Gastroesophageal sphincter (tissue), 4 donors: ENCODE results near the gene PIK3R5. TPM values are rescaled to one million over a fixed set of nuclear protein-coding genes. Genes with fewer than 3 reads are reported as not detected.

Source experiments
- ATAC-seq: fragments of 150-250 bp; one replicate; pipeline ENCODE4 v1.9.1; 2016; ENCODE audit warnings: mild to moderate bottlenecking, moderate library complexity
- H3K27ac ChIP-seq, 4 donors: fragments of 200-600 bp; sonication (generic) in 3 of 4; 1 replicate in 3 of 4; 2 replicates in 1 of 4; pipeline ENCODE4 v1.5.1; 2016 to 2019
- H3K27me3 ChIP-seq: fragments of 200-600 bp; sonication (generic); one replicate; pipeline ENCODE4 v1.5.1; 2019
- H3K36me3 ChIP-seq, 2 donors: fragments of 200-600 bp; sonication (generic); one replicate each; pipeline ENCODE4 v1.5.1; 2019; ENCODE audit warnings: control low read depth in 1 of 2
- H3K4me1 ChIP-seq, 3 donors: fragments of 200-600 bp; sonication (generic); 1 replicate in 2 of 3; 2 replicates in 1 of 3; pipeline ENCODE4 v1.5.1; 2016 to 2019; ENCODE audit warnings: control low read depth in 2 of 3
- H3K4me3 ChIP-seq, 2 donors: fragments of 200-600 bp; sonication (generic); one replicate each; pipeline ENCODE4 v1.5.1; 2019; ENCODE audit warnings: mild to moderate bottlenecking in 1 of 2, moderate library complexity in 1 of 2
- H3K9me3 ChIP-seq, 3 donors: fragments of 200-600 bp; sonication (generic); one replicate each; pipeline ENCODE4 v1.5.1; 2017 to 2019; ENCODE audit warnings: control low read depth in 2 of 3
- CTCF ChIP-seq, 4 experiments: fragments of 200-600 bp in 2 of 4; fragments of 450-650 bp in 2 of 4; sonication (generic) in 1 of 4; IDR thresholded peaks; one replicate each; pipeline ENCODE4 v1.5.1; 2017 to 2019; ENCODE audit warnings: antibody characterized with exemption in 4 of 4, mild to moderate bottlenecking in 2 of 4, moderate library complexity in 2 of 4
- EP300 ChIP-seq: sonication (generic); formaldehyde crosslinking; IDR thresholded peaks from one replicate; pipeline ENCODE4 v1.6.1; 2017; ENCODE audit warnings: antibody characterized with exemption, mild to moderate bottlenecking
- POLR2A ChIP-seq, 2 donors: fragments of 450-650 bp; IDR thresholded peaks; one replicate each; pipeline ENCODE4 v1.6.1; 2017; ENCODE audit warnings: antibody characterized with exemption in 2 of 2, mild to moderate bottlenecking in 2 of 2, moderate library complexity in 1 of 2
- POLR2AphosphoS5 ChIP-seq: sonication (generic); formaldehyde crosslinking; IDR thresholded peaks from one replicate; pipeline ENCODE4 v1.6.1; 2017; ENCODE audit warnings: antibody characterized with exemption
- WGBS, 2 donors: methylation state at CpG; one replicate each; pipeline ENCODE4 v1.1.5; 2018; ENCODE audit warnings: low coverage in 1 of 2; 5-methylcytosine and 5-hydroxymethylcytosine counted together
- total RNA-seq, 4 donors: library from RNA; depleted of rRNA; stranded (reverse); fragments of >200 nt; gene quantifications; one replicate each; pipeline ENCODE4 v1.1.0, GENCODE V29; 2016

PIK3R5 gene
- total RNA-seq, 4 donors from 2014 or later: 8.9 to 13.1 (median 11.9) TPM

- Histone ChIP-seq H3K9me3 (no peaks in the 10 kb centered on the region), H3K4me3 (peak overlapping the region; percentile 64 to 72), H3K36me3 (no peaks in the 10 kb centered on the region), H3K27ac (peak overlapping the region in 3 of 4 donors; percentile 74 to 86 (median 76)), H3K27me3 (peaks cover 31% of the 10 kb centered on the region), H3K4me1 (peaks cover 0 to 44% (median 9%) of the 10 kb centered on the region in 3 donors)
- peak; percentile 79 for ATAC-seq
- 17 to 53% methylated on average over 1 to 4 of the region's 69 CpGs for WGBS, 2 donors
- peak in 3 of 4 experiments; percentile 49 to 70 (median 63) for TF ChIP-seq CTCF (IDR thresholded peaks at IDR 0.05)
- TF ChIP-seq POLR2A (IDR thresholded peaks at IDR 0.05): peak in 1 of 2 donors; percentile 27
- TF ChIP-seq POLR2AphosphoS5: peak; percentile 25
- TF ChIP-seq EP300: no peak
Observed at GRCh38 chr17:9002606-9003354, 37.3 kb upstream of the PIK3R5 start.

- Histone ChIP-seq H3K27me3 (peaks cover 31% of the 10 kb centered on the region), H3K4me1 (peaks cover 0 to 44% (median 9%) of the 10 kb centered on the region in 3 donors), H3K27ac (peak overlapping the region in 2 of 4 donors; percentile 74 to 86), H3K4me3 (no peak overlapping the region), H3K36me3 (no peaks in the 10 kb centered on the region), H3K9me3 (no peaks in the 10 kb centered on the region)
- 59 to 77% methylated on average over 8 of the region's 15 CpGs for WGBS, 2 donors
- no peak for TF ChIP-seq CTCF (IDR thresholded peaks at IDR 0.05)
- TF ChIP-seq POLR2AphosphoS5: no peak
- TF ChIP-seq POLR2A (IDR thresholded peaks at IDR 0.05): no peak
- no peak for TF ChIP-seq EP300
- ATAC-seq: no peak
Observed at GRCh38 chr17:9002227-9002605, 36.7 kb upstream of the PIK3R5 start.

GRCh38 chr17:9001559-9001958 lies 36.1 kb upstream of the PIK3R5 start:
- Histone ChIP-seq H3K36me3 (no peaks in the 10 kb centered on the region), H3K27ac (no peak overlapping the region), H3K4me3 (no peak overlapping the region), H3K27me3 (peaks cover 31% of the 10 kb centered on the region), H3K4me1 (peaks cover 0 to 44% (median 9%) of the 10 kb centered on the region in 3 donors), H3K9me3 (no peaks in the 10 kb centered on the region)
- ATAC-seq: no peak
- 68 to 82% methylated on average over 3 of the region's 3 CpGs for WGBS, 2 donors
- no peak for TF ChIP-seq POLR2AphosphoS5
- no peak for TF ChIP-seq POLR2A (IDR thresholded peaks at IDR 0.05)
- no peak for TF ChIP-seq EP300
- no peak for TF ChIP-seq CTCF (IDR thresholded peaks at IDR 0.05)

GRCh38 chr17:8997994-8998628 lies 32.6 kb upstream of the PIK3R5 start:
- H3K27me3 ChIP-seq: peaks cover 4% of the 10 kb centered on the region
- no peak for ATAC-seq
- no peak overlapping the region for H3K27ac ChIP-seq
- H3K4me3 ChIP-seq: no peak overlapping the region
- H3K9me3 ChIP-seq: no peaks in the 10 kb centered on the region
- no peaks in the 10 kb centered on the region for H3K36me3 ChIP-seq
- 6 to 11% methylated on average over 8 of the region's 9 CpGs for WGBS, 2 donors
- TF ChIP-seq POLR2AphosphoS5: no peak
- peak; percentile 61 to 83 (median 81) for TF ChIP-seq CTCF (IDR thresholded peaks at IDR 0.05)
- TF ChIP-seq EP300: no peak
- TF ChIP-seq POLR2A (IDR thresholded peaks at IDR 0.05): no peak
- peaks cover 0 to 12% (median 9%) of the 10 kb centered on the region in 3 donors for H3K4me1 ChIP-seq
